Activated B cell treated with CpG ODN at 0.5 μM for 24 hours (primary cell): ENCODE results near the gene MAP7D3. TPM values are rescaled to one million over a fixed set of nuclear protein-coding genes. Genes with fewer than 3 reads are reported as not detected.

ENCODE experiments used
- ATAC-seq: fragments of 200-7000 bp; cut with Tn5 transposase; one replicate; pipeline ENCODE4 v1.10.0; 2021; ENCODE audit warnings: low read depth, mild to moderate bottlenecking, moderate library complexity
- CTCF ChIA-PET: fragments of 350-600 bp; sonication (Branson Sonifier 250); formaldehyde crosslinking; loops from one replicate; lab custom pipeline; 2021; ENCODE audit warnings: antibody characterized with exemption; lab: Charles Lee
- POLR2A ChIA-PET: fragments of 350-600 bp; sonication (Branson Sonifier 250); formaldehyde crosslinking; loops from one replicate; lab custom pipeline; 2021; ENCODE audit warnings: antibody characterized with exemption; lab: Charles Lee
- DNase-seq: peaks from one replicate; pipeline ENCODE4 v3.0.0; 2022
- H3K27ac Mint-ChIP-seq: one replicate; pipeline ENCODE4 v1.8.0; 2020; ENCODE audit warnings: mixed read lengths
- H3K27me3 Mint-ChIP-seq: one replicate; pipeline ENCODE4 v1.8.0; 2021; ENCODE audit warnings: mixed read lengths
- H3K36me3 Mint-ChIP-seq: one replicate; pipeline ENCODE4 v1.8.0; 2021; ENCODE audit warnings: low read depth, mixed read lengths
- H3K4me1 Mint-ChIP-seq: one replicate; pipeline ENCODE4 v1.8.0; 2021; ENCODE audit warnings: mixed read lengths
- H3K4me3 Mint-ChIP-seq: one replicate; pipeline ENCODE4 v1.8.0; 2020; ENCODE audit warnings: mild to moderate bottlenecking, mixed read lengths
- H3K9me3 Mint-ChIP-seq: one replicate; pipeline ENCODE4 v1.8.0; 2020; ENCODE audit warnings: mixed read lengths
- intact Hi-C: fragments of 100-400 bp; cut with micrococcal nuclease; formaldehyde crosslinking; loops from one replicate; pipeline ENCODE4 v1.15.1; 2024
- total RNA-seq: library from RNA; stranded (reverse); gene quantifications from 2 replicates; pipeline ENCODE4 v1.2.3, GENCODE V29; 2022
- TF ChIP-seq, protein P1 (sequence below): fragments of 200-600 bp; IDR thresholded peaks from one replicate; pipeline ENCODE4 v1.8.0; 2022; ENCODE audit warnings: antibody characterized with exemption, mild to moderate bottlenecking

The MAP7D3 gene
- total RNA-seq, 1 donor from 2014 or later = 12.2 TPM

DNA sequence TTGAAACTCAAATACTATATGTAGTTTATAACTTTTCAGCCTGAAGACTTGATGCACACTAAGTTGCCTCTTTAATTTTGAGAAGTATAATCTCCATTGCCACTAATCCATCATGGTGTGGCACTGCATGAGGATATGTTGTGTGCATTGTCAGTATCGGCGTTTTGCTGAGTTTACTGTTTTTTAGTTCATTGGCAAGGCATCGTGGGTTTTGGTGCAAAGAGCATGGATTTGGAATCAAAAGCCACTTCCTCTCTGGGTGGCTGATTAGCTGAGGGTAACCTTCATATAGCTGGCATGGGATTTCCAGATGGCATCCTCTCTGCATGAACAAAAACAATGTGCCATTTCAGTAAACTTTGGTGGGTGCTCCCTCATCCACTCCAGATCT lies 65.2 kb downstream of the MAP7D3 start:
- DNase-seq (no peak), ATAC-seq (no peak)
- Mint-ChIP-seq H3K4me3 (no peak overlapping the region), H3K27ac (no peak overlapping the region), H3K9me3 (no peaks in the 10 kb centered on the region), H3K27me3 (no peaks in the 10 kb centered on the region), H3K4me1 (no peaks in the 10 kb centered on the region), H3K36me3 (no peaks in the 10 kb centered on the region)
- ChIA-PET CTCF (no interaction called here), POLR2A (no interaction called here)
- intact Hi-C loops = no loop called here
- TF ChIP-seq, protein P1, sequence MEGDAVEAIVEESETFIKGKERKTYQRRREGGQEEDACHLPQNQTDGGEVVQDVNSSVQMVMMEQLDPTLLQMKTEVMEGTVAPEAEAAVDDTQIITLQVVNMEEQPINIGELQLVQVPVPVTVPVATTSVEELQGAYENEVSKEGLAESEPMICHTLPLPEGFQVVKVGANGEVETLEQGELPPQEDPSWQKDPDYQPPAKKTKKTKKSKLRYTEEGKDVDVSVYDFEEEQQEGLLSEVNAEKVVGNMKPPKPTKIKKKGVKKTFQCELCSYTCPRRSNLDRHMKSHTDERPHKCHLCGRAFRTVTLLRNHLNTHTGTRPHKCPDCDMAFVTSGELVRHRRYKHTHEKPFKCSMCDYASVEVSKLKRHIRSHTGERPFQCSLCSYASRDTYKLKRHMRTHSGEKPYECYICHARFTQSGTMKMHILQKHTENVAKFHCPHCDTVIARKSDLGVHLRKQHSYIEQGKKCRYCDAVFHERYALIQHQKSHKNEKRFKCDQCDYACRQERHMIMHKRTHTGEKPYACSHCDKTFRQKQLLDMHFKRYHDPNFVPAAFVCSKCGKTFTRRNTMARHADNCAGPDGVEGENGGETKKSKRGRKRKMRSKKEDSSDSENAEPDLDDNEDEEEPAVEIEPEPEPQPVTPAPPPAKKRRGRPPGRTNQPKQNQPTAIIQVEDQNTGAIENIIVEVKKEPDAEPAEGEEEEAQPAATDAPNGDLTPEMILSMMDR = no peak

DNA sequence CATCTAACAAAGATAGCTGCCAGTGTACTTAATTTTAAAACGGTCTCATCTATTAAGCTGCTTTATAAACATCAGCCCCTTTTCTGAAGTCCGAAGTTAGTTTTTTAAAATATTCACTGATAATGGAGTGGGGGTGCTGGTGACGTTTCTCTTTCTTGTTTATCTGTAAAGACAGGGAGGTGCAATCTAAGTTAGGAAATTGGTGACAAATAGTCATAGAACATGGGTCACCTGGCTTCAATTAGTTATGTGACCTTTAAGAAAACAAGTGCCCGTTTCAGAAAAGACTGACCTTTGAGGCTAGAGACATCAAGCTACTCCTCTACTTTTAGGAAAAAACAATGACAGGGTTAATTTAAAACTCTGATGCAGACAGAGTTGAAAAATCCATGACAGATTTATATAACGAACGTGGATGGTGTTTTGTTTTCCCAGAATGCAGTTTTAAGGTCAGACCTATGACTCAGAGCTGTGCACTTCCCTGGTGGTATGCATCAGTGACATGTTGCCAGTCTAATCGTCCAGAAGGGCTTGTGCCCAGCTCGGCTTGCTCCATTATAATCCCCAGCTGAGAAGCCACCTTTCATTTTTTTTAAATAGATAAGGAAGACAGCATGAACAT lies 65.7 kb downstream of the MAP7D3 start:
- POLR2A ChIA-PET = no interaction called here
- intact Hi-C loops = no loop called here
- Mint-ChIP-seq H3K27ac (no peak overlapping the region), H3K9me3 (no peaks in the 10 kb centered on the region), H3K27me3 (no peaks in the 10 kb centered on the region), H3K4me3 (no peak overlapping the region), H3K4me1 (no peaks in the 10 kb centered on the region), H3K36me3 (no peaks in the 10 kb centered on the region)
- TF ChIP-seq, protein P1 = no peak
- CTCF ChIA-PET = no interaction called here
- DNase-seq (no peak), ATAC-seq (no peak)

DNA sequence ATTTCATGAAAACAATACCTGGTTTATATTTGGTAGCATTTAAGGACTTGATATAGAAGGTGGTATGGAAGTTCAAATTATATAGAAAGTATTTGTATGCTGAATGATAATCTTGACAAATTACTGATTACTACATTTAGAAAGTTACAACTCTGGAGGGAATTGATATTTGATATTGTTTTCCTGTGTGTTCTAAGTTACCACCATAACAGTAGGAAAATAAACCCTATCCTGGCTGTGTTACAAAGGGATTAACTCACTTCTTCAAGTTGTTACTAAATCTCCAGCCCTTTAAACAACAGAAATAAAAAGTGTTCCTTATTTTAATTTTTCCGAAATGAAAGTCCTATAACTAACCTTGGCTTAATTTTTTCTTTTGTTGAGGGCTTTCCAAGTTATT lies 67.3 kb downstream of the MAP7D3 start:
- H3K9me3 Mint-ChIP-seq = no peaks in the 10 kb centered on the region
- H3K36me3 Mint-ChIP-seq = no peaks in the 10 kb centered on the region
- CTCF ChIA-PET = no interaction called here
- H3K27me3 Mint-ChIP-seq = no peaks in the 10 kb centered on the region
- POLR2A ChIA-PET = no interaction called here
- ATAC-seq (no peak), DNase-seq (no peak)
- H3K4me1 Mint-ChIP-seq = no peaks in the 10 kb centered on the region
- TF ChIP-seq, protein P1 = no peak
- H3K4me3 Mint-ChIP-seq = no peak overlapping the region
- intact Hi-C loops = no loop called here
- no peak overlapping the region for H3K27ac Mint-ChIP-seq

DNA sequence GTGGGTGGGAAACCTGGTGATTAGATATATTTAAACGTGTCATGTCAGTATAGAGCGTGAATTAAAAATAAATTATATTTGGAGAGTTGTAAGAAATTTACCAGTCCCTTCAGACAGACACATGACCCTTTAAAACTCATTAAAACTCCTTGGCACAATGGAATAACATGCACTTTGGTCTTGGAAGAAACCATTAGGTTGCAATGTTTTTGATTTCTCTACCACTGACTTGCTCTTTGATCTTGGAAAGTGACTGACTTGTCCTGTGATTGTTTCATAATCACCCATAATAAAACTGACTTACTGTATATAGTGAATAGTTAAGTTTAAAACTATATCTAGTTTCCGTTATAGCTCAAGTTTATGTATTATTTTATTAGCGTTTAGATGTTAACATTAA lies 68.0 kb downstream of the MAP7D3 start:
- Mint-ChIP-seq H3K36me3 (no peaks in the 10 kb centered on the region), H3K9me3 (no peaks in the 10 kb centered on the region), H3K4me1 (no peaks in the 10 kb centered on the region), H3K27me3 (no peaks in the 10 kb centered on the region), H3K27ac (no peak overlapping the region), H3K4me3 (no peak overlapping the region)
- intact Hi-C loops = no loop called here
- ATAC-seq (no peak), DNase-seq (no peak)
- TF ChIP-seq, protein P1 = no peak
- POLR2A ChIA-PET = interaction anchor here (0.7 kb wide), 1 partner anchor 27 kb away, joined by 3 read pairs; no protein-coding TSS in a partner anchor
- CTCF ChIA-PET = no interaction called here

DNA sequence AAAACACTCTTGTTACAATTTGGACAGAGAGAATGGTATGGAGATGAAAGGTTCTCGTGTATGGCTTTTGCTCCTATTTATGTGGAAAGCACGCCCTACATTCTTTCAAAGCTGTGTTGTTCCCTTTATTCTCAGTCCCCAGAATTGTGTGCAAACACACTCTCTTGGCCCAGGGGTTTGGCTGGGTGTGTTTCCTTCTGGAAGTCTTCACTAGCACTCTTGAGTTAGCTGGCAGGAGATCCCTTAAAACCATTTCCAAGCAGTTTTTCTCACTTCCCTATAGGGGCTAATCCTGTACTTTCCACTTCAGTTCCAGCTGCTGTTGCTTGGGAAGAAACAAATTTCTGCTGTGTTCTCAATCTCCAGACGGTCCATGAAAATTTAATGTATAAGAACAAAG lies 68.8 kb downstream of the MAP7D3 start:
- intact Hi-C loops = no loop called here
- H3K27ac Mint-ChIP-seq = no peak overlapping the region
- H3K36me3 Mint-ChIP-seq = no peaks in the 10 kb centered on the region
- no peaks in the 10 kb centered on the region for H3K4me1 Mint-ChIP-seq
- no peak overlapping the region for H3K4me3 Mint-ChIP-seq
- DNase-seq (no peak), ATAC-seq (no peak)
- no peaks in the 10 kb centered on the region for H3K27me3 Mint-ChIP-seq
- H3K9me3 Mint-ChIP-seq = no peaks in the 10 kb centered on the region
- POLR2A ChIA-PET = interaction anchor here (0.7 kb wide), 1 partner anchor 27 kb away, joined by 3 read pairs; no protein-coding TSS in a partner anchor
- TF ChIP-seq, protein P1 = no peak
- CTCF ChIA-PET = no interaction called here
